ENCODE results near the gene CHCHD3. TPM values are rescaled to one million over a fixed set of nuclear protein-coding genes. Genes with fewer than 3 reads are reported as not detected.
"Not testable (repeated sequence)": the region's sequence is repeated elsewhere in the genome, so short reads cannot be mapped to it uniquely, and the experiment has no call there.

Gene CHCHD3
- polyA plus RNA-seq, 3 donors = 30.5 to 56.7 (median 48.8) TPM

GRCh38 chr7:132930881-132931280 is 151.0 kb downstream of the CHCHD3 start:
- Histone ChIP-seq H3K27me3 (ENCODE audit: control insufficient read depth in 2 of 2, insufficient read depth in 2 of 2, low read length in 2 of 2) (no peaks in the 10 kb centered on the region), H3K36me3 (replicated peaks in 1 of 2; ENCODE audit: control insufficient read depth in 1 of 2, insufficient read depth in 2 of 2, low read length in 2 of 2) (peaks cover 1 to 6% of the 10 kb centered on the region in 2 donors), H3K79me2 (ENCODE audit: insufficient read depth, low read length) (no peaks in the 10 kb centered on the region), H3K4me2 (replicated peaks; ENCODE audit: extremely low read depth, low read length, poor library complexity, severe bottlenecking) (no peak overlapping the region), H3K9ac (ENCODE audit: insufficient read depth, low read length, poor library complexity, severe bottlenecking) (no peak overlapping the region), H2AFZ (ENCODE audit: insufficient read depth, low read depth, low read length, poor library complexity, severe bottlenecking) (no peak overlapping the region), H3K4me3 (replicated peaks in 1 of 3; ENCODE audit: low read depth in 2 of 3, low read length in 3 of 3) (no peak overlapping the region), H3K27ac (ENCODE audit: low read depth in 1 of 2, low read length in 2 of 2) (no peak overlapping the region), H4K20me1 (ENCODE audit: insufficient read depth, low read length) (no peaks in the 10 kb centered on the region), H3K9me3 (replicated peaks in 1 of 2; ENCODE audit: control insufficient read depth in 1 of 2, insufficient read depth in 1 of 2, low read length in 2 of 2) (peaks cover 0 to 4% of the 10 kb centered on the region in 2 donors), H3K4me1 (ENCODE audit: control insufficient read depth in 1 of 2, insufficient read depth in 2 of 2, low read length in 2 of 2) (peaks cover 15 to 26% of the 10 kb centered on the region in 2 donors)
- H3K36me3 Mint-ChIP-seq = peaks cover 17 to 29% of the 10 kb centered on the region in 2 donors
- no CpG with 5 or more reads among the region's 4 CpGs for WGBS (ENCODE audit: insufficient coverage)
- TF ChIP-seq CTCF (IDR thresholded peaks at IDR 0.05) = no peak
- no peak for DNase-seq
- H3K27ac Mint-ChIP-seq = no peak overlapping the region
- intact Hi-C loops (cut with micrococcal nuclease) = no loop called here
- H3K27me3 Mint-ChIP-seq (ENCODE audit: low read depth in 3 of 3) = no peaks in the 10 kb centered on the region
- H3K4me3 Mint-ChIP-seq = no peak overlapping the region
- peaks cover 0 to 4% (median 3%) of the 10 kb centered on the region in 7 donors for H3K9me3 Mint-ChIP-seq
- H3K4me1 Mint-ChIP-seq = peaks cover 30% of the 10 kb centered on the region

GRCh38 chr7:132929944-132930343 is 151.9 kb downstream of the CHCHD3 start:
- H3K4me1 ChIP-seq (ENCODE audit: control insufficient read depth in 1 of 2, insufficient read depth in 2 of 2, low read length in 2 of 2) = peaks cover 15 to 26% of the 10 kb centered on the region in 2 donors
- H3K9me3 ChIP-seq (replicated peaks in 1 of 2; ENCODE audit: control insufficient read depth in 1 of 2, insufficient read depth in 1 of 2, low read length in 2 of 2); H2AFZ ChIP-seq (ENCODE audit: insufficient read depth, low read depth, low read length, poor library complexity, severe bottlenecking); H3K9me3 Mint-ChIP-seq; H3K79me2 ChIP-seq (ENCODE audit: insufficient read depth, low read length); H3K9ac ChIP-seq (ENCODE audit: insufficient read depth, low read length, poor library complexity, severe bottlenecking); H3K4me3 Mint-ChIP-seq; H3K4me3 ChIP-seq (replicated peaks in 1 of 3; ENCODE audit: low read depth in 2 of 3, low read length in 3 of 3); H3K27me3 Mint-ChIP-seq (ENCODE audit: low read depth in 3 of 3); H3K4me2 ChIP-seq (replicated peaks; ENCODE audit: extremely low read depth, low read length, poor library complexity, severe bottlenecking); intact Hi-C loops (cut with micrococcal nuclease); H3K27me3 ChIP-seq (ENCODE audit: control insufficient read depth in 2 of 2, insufficient read depth in 2 of 2, low read length in 2 of 2); H4K20me1 ChIP-seq (ENCODE audit: insufficient read depth, low read length); H3K36me3 ChIP-seq (replicated peaks in 1 of 2; ENCODE audit: control insufficient read depth in 1 of 2, insufficient read depth in 2 of 2, low read length in 2 of 2): not testable (repeated sequence)
- peak overlapping the region in 1 of 2 donors; percentile 50 for H3K27ac ChIP-seq (ENCODE audit: low read depth in 1 of 2, low read length in 2 of 2)
- DNase-seq = peak; percentile 4 to 25 (median 8)
- peak overlapping the region in 2 of 7 donors; percentile 4 to 5 for H3K27ac Mint-ChIP-seq
- H3K36me3 Mint-ChIP-seq = peaks cover 19 to 24% of the 10 kb centered on the region in 2 donors
- WGBS (ENCODE audit: insufficient coverage) = no CpG with 5 or more reads among the region's 5 CpGs
- H3K4me1 Mint-ChIP-seq = peaks cover 30% of the 10 kb centered on the region
